ENCODE results near the gene NOC4L. TPM values are rescaled to one million over a fixed set of nuclear protein-coding genes. Genes with fewer than 3 reads are reported as not detected.

Gene NOC4L
- total and polyA plus RNA-seq, 2 of the 4 experiments (the other 2 are of a cell fraction): 5.2 to 13.4 TPM

DNA sequence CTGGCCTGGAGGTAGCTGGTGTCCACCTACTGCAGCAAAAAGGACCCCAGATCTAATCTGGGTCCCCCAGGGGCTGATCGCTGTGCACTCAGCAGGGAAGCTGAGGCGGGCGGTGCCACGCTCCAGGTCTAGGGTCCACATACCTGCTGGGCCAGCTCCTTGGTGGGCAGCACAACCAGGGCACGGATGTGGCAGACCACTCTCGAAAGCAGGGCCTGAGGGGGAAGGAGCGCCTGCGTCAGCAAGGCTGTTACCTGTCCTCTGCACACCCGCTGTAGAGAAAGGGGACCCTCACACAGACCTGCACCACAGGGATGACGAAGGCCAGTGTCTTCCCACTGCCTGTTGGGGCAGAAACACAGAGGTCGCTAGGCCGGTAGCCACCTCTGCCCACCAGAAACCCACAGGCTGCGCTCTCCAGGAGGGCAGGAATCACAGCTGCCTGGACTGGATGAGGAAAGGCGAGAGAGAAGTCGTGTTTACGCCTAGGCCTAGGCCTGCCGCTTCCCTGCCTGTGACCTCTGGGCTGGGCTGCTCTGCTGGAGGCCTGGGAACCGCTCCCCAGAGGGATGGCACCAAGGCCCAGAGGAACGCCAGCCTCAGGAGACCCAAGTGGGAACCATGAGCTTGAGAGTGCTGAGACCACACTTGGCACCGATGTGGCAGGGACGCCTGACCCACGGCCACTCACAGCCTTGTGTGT is 2.1 kb upstream of the NOC4L start (continued):
- TF ChIP-seq MAZ (IDR thresholded peaks at IDR 0.05; ENCODE audit: borderline replicate concordance, low read depth, low read length) (no peak), SMC3 (IDR thresholded peaks at IDR 0.05; ENCODE audit: low read depth, low read length) (no peak), NFE2L2 (IDR thresholded peaks at IDR 0.05; ENCODE audit: low read depth, low read length) (no peak), CEBPB (IDR thresholded peaks at IDR 0.05; ENCODE audit: low read depth, low read length) (no peak)

DNA sequence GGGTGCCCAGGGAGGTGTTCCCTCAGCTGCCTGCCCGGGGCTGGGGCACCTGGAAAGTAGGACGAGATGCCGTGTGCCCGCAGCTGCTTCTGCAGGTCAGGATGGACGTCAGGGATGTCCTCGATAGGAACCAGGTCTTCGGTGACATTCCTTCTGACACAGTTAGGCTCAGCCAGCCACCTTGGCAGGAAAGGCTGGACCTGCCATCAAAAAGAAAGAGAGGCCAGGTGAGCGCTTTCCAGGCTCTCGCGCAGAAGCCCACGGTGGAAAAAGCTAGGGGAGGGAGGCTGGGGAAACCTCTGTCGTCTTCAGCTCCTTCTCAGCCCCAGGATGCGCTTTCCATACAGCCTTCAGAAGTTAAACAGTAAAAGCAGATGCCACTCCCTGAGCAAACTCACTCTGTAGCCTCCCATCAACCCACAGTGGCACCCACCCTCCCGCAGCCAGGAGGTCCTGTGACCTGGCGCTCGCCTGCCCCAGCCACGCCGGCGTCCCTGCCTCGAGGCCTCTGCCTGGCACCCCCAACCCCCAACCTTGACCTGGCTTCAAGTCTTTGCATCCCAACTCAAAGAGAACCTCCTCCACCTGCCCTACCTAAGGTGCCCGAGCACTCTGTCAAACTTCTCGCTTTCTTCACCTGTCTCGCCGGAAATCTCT is 1.4 kb upstream of the NOC4L start:
- Histone ChIP-seq H2AK9ac (replicated peaks; ENCODE audit: low read depth, low read length, poor library complexity) (peak overlapping the region; percentile 65), H3K56ac (ENCODE audit: extremely low read depth, insufficient read depth, low read length) (no peak overlapping the region), H3K27ac (ENCODE audit: insufficient read depth, low read length) (no peak overlapping the region), H3K9me1 (ENCODE audit: insufficient read depth, low read length) (0 out of 2 replicates have a peak, but pooled peaks cover 3% of the 10 kb centered on the region), H4K91ac (ENCODE audit: insufficient read depth, low read depth, low read length) (no peak overlapping the region), H3K9ac (ENCODE audit: low read depth, low read length) (peak overlapping the region; percentile 12; the same call in 1 of the 2 replicates), H3K14ac (replicated peaks; ENCODE audit: low read depth, low read length) (no peak overlapping the region), H3K79me1 (ENCODE audit: low read depth in 1 of 2, low read length in 2 of 2) (peaks cover 13 to 36% of the 10 kb centered on the region in 2 experiments), H4K5ac (ENCODE audit: low read depth, low read length) (no peak overlapping the region), H3K36me3 (ENCODE audit: control insufficient read depth, insufficient read depth, low read length) (peaks cover 47% of the 10 kb centered on the region), H3K4me1 (ENCODE audit: control insufficient read depth, insufficient read depth, low read length) (peaks cover 9% of the 10 kb centered on the region), H3K4ac (ENCODE audit: low read depth, low read length) (no peak overlapping the region), H3K23ac (ENCODE audit: low read depth, low read length) (no peak overlapping the region), H2BK5ac (ENCODE audit: low read depth, low read length, poor library complexity, severe bottlenecking) (no peak overlapping the region), H3K9me3 (ENCODE audit: control insufficient read depth, insufficient read depth, low read length) (no peaks in the 10 kb centered on the region), H3K4me2 (ENCODE audit: low read depth, low read length) (peak overlapping the region; percentile 98), H4K20me1 (ENCODE audit: insufficient read depth, low read length) (peaks cover 5% of the 10 kb centered on the region; the same call in 1 of the 2 replicates), H2BK15ac (ENCODE audit: low read depth, low read length) (no peak overlapping the region), H3K4me3 (ENCODE audit: insufficient read depth, low read depth, low read length) (peak overlapping the region; percentile 95), H2AK5ac (ENCODE audit: low read depth, low read length) (no peak overlapping the region), H3K18ac (ENCODE audit: low read depth, low read length) (no peak overlapping the region), H2AFZ (replicated peaks; ENCODE audit: low read length, poor library complexity) (peak overlapping the region; percentile 99), H4K8ac (ENCODE audit: low read depth in 2 of 2, low read length in 2 of 2) (no peak overlapping the region), H2BK120ac (ENCODE audit: low read depth, low read length) (no peak overlapping the region), H3K27me3 (ENCODE audit: control insufficient read depth, insufficient read depth, low read length) (no peaks in the 10 kb centered on the region), H2BK20ac (ENCODE audit: low read depth, low read length) (no peak overlapping the region)
- no peak for TF ChIP-seq MXI1 (IDR thresholded peaks at IDR 0.05; ENCODE audit: borderline replicate concordance, low read depth, low read length)
- TF ChIP-seq CHD1 (IDR thresholded peaks at IDR 0.05; ENCODE audit: low read depth, low read length): no peak
- no peak for TF ChIP-seq RFX5 (IDR thresholded peaks at IDR 0.05; ENCODE audit: low read depth, low read length)
- TF ChIP-seq MAZ (IDR thresholded peaks at IDR 0.05; ENCODE audit: borderline replicate concordance, low read depth, low read length): no peak
- TF ChIP-seq CEBPB (IDR thresholded peaks at IDR 0.05; ENCODE audit: low read depth, low read length): no peak
- no peak for TF ChIP-seq RAD21 (IDR thresholded peaks at IDR 0.05; ENCODE audit: low read length)
- no peak for TF ChIP-seq RCOR1 (IDR thresholded peaks at IDR 0.05; ENCODE audit: insufficient replicate concordance, low read length)
- TF ChIP-seq MAFK (IDR thresholded peaks at IDR 0.05; ENCODE audit: low read depth, low read length): no peak
- TF ChIP-seq NFE2L2 (IDR thresholded peaks at IDR 0.05; ENCODE audit: low read depth, low read length): no peak
- TF ChIP-seq, protein P1, sequence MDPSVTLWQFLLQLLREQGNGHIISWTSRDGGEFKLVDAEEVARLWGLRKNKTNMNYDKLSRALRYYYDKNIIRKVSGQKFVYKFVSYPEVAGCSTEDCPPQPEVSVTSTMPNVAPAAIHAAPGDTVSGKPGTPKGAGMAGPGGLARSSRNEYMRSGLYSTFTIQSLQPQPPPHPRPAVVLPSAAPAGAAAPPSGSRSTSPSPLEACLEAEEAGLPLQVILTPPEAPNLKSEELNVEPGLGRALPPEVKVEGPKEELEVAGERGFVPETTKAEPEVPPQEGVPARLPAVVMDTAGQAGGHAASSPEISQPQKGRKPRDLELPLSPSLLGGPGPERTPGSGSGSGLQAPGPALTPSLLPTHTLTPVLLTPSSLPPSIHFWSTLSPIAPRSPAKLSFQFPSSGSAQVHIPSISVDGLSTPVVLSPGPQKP (IDR thresholded peaks at IDR 0.05; ENCODE audit: borderline replicate concordance, low read depth, low read length): no peak
- TF ChIP-seq, protein P2, sequence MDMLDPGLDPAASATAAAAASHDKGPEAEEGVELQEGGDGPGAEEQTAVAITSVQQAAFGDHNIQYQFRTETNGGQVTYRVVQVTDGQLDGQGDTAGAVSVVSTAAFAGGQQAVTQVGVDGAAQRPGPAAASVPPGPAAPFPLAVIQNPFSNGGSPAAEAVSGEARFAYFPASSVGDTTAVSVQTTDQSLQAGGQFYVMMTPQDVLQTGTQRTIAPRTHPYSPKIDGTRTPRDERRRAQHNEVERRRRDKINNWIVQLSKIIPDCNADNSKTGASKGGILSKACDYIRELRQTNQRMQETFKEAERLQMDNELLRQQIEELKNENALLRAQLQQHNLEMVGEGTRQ (IDR thresholded peaks at IDR 0.05; ENCODE audit: low read depth, low read length): no peak
- WGBS, 2 experiments (ENCODE audit: extremely low coverage in 2 of 2, insufficient read length in 1 of 2): 77% methylated on average over 13 of the region's 24 CpGs; no CpG with 5 or more reads in 1 of the 2 experiments
- dilution Hi-C loops (cut with HindIII; ENCODE audit: low sequenced_read_pairs, unreplicated experiment) (no loop called here), in situ Hi-C loops (cut with MboI; ENCODE audit: low sequenced_read_pairs) (no loop called here), intact Hi-C loops (cut with micrococcal nuclease) (no loop called here)
- no TSS peak for BruUV-seq (replicated peaks)
- CTCF ChIA-PET: no interaction called here
- POLR2A ChIA-PET (ENCODE audit: unreplicated experiment): no interaction called here
- ATAC-seq (ENCODE audit: low read depth) (no peak), DNase-seq (no peak)
